NCI-H2107 (cell line): ENCODE data around the gene TRIM3.
"Not testable (repeated sequence)": the region's sequence is repeated elsewhere in the genome, so short reads cannot be mapped to it uniquely, and the experiment has no call there.

Experiments
- DNase-seq: peaks from one replicate; lab custom pipeline; 2025; lab: John Stamatoyannopoulos, UW

TRIM3 gene

DNA sequence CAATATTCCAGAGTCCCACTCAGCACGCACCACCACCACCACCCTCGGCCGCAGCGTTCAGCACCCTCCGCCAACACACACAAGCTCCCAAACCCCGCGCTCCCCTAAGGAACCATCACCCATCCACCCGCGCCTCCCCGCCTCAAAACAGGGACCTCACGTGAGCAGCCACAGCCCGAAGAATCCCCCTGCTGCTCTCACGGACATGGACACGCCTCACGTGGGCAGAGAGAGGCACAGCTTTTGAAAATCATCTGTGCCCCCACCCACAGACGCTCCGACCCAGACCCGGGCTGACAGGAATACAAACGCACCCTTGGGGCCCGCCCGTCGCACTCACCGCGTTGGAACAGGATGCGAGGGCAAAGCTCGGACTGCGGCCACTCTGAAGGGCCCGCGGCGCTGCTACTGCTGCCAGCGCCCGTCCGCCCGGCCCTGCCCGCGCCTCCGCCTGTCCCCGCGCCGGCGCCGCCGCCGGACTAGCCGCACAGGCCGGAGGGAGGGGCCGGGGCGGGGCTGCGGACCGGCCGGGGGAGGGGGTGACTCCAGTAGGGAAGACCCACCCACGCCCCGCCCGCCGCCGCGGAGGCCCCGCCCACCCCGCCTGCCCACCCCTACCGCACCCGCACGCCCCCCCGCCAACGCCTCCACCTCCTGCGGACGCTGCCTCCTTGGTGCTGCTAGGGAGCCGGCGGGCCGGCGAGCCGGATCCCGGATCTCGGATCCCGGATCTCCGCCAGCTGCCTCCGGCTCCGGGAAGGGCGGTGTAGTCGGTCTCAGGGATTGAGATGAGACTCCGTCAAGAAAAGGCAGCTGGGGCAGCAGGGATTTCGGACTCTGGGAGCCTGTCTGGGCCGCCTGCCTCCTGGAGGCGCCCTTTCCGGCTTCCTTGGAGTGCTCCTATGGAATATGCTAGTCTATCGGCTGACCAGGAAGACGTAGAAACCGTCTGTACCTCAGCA lies at the start of gene TRIM3:
TSS of gene TRIM3 (minus strand) at position 491 of the 962 bp plus-strand sequence. CDS start 8,246 bp downstream, outside the sequence.
- DNase-seq, result peak; percentile 68

DNA sequence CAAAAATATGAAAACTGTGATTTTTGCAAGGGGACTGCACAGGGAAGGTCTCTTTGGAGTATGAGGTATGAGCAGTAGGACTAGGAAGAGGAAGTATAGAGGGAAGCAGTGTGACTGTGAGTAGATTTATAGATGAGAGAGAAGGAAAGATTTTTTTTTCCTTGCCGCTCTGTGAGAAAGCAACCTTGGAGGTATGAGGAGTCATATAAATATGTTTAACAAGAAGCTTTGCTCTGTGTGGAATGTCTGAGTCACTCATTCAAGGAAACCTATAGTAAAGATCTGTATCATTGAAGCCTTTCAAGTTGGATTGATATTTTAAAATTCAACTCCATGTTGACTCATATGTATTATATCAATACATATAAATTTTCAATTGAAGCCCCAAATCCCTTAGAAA lies 49.5 kb upstream of the TRIM3 start:
- no peak for DNase-seq

DNA sequence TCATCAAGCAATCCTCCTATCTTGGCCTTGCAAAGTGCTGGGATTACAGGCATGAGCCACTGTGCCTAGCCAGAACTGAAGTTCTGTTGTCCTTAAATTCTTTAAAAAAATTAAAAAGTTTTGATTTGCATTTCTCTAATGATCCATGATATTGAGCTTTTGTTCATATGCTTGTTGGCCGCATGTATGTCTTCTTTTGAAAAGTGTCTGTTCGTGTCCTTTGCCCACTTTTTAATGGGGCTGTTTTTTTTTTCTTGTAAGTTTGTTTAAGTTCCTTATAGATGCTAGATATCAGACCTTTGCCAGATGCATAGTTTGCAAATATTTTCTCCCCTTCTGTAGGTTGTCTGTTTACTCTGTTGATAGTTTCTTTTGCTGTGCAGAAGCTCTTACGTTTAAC lies 48.2 kb upstream of the TRIM3 start:
- DNase-seq, result not testable (repeated sequence)

DNA sequence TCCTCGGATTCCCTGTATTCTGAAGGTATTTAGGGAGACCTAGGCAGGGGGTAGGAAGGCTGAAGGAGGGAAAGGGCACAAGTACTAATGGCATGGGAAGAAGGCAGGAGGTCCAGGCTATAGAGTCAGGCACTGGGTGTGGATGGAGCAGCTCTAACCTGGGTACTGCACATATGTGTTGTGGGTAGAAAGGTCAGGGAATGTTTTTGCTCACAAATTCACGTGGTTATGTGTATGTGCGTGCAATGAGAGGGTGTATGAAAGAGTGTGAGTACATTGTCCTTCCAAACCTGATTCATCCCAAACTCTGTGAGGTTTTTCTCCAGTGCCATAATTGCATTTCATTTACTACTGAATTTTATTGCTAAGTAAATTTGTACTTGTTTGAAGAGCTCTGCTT lies 46.5 kb upstream of the TRIM3 start:
- DNase-seq, result no peak

DNA sequence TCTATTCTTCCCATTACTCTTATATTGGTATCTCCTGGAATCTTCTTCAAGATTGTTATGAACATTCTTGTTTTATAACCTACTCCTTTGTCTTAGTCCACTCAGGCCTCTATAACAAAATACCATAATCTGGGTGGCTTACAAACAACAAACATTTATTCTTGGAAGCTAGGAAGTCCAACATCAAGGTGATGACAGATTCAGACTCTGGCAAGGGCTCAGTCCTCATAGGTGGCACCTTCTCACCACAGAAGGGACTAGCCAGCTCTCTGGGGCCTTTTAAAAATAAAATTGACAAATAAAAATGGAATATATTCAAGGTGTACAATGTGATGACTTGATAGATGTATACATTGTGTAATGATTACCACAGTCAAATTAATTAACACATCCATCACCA lies 43.1 kb upstream of the TRIM3 start:
- no peak for DNase-seq

DNA sequence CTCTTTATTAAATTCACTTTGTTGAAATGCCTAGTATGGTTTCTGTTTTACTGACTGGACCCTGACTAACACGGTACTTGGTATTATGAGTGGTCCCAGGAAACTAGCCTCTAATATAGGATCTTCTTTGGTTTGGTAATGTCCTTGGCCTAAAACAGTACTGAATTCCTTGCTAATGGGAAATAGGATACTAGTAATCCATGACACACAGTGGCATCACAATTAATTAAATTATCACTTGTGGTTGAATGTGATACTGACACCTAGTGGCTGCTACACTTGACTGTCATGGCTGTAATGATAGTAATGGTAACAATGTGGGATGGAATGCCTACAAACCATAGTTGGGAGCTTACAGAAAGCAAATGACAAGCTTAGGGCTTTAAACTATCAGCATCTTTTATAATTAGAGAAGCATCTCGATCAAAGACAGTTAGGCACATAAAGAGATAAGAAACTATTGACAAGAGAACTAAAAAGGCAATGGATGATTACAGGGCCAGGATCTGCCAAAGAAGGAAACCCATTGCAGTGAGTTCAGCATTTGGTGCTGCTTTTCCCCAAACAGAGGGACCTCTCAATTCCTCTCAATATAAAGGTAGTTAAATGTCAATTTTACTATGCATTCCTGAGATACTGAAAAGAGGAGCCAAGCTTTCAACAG lies 32.0 kb upstream of the TRIM3 start:
- DNase-seq, result no peak

DNA sequence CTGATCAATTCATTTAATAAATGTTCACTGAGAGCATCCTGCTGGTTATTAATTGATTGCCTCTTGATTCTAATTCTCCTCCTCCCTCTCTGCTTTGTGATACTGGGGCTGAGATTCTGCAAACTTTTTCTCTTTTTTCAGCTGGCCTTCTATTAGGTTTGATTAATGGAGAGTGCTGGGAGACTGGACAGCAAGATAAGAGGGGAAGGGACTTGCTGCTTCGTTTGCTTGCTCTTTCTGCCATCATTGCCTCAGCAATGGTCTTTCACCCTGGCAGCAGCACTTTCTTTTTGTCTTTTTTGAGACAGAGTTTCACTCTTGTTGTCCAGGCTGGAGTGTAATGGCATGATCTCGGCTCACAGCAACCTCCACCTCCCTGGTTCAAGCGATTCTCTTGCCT lies 30.4 kb upstream of the TRIM3 start:
- no peak for DNase-seq

DNA sequence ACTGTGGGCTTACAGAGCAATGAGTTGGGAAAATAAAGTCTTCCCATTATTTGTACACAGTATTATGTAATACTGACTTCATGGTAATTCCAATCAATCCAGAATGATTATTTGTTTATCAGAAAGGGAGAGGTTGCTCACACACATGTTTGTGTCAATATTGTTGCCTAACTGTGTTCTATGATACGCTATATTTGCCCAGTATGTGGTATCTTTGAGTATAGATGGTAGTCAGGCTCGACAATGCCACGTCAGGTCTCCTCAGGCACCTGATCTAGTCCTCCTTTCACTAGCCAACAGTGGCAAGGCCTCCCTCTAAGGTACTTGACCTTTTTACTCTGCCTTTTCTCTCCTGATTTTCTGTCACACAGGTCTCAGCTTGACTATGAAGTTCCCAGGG lies 28.6 kb upstream of the TRIM3 start:
- DNase-seq, result no peak

DNA sequence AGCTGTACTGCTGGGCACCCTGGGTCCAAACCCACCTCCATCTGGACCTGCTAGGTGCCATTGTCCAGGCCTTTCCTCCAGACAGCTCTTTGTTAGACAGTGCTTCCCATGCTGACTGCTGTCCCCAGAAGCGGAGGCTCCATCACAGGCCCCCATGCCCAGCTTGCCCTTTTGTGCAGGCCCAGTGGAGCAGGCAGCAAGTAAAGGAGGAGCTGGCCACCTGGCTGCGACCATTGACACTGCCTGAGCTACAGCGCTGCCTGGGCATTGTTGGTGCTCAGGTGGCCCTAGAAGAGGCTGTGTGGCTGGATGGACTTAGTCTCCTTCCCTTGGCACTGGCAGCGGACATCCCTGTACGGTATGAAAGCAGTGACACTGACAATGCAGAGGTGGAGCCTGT lies 24.8 kb upstream of the TRIM3 start:
- no peak for DNase-seq

DNA sequence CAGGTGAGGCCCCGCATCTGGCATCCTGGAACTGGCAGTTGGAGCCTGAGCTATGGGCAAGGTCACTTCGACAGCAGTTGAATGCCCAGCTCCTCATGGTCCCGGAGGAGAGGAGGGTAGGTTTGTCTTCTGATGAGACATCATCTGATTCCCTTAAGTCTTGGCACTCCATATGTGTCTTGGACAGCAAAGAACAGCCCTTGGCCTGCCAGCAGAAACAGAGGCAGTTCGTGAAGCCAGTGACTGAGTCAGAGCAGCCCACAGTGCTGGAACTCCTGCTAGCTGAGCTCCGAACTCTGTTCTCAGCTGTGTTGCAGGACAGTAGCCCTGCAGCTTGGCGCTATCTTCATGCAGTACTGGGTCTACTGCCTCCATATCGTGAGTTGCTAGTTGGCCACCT lies 24.4 kb upstream of the TRIM3 start:
- DNase-seq, result no peak

DNA sequence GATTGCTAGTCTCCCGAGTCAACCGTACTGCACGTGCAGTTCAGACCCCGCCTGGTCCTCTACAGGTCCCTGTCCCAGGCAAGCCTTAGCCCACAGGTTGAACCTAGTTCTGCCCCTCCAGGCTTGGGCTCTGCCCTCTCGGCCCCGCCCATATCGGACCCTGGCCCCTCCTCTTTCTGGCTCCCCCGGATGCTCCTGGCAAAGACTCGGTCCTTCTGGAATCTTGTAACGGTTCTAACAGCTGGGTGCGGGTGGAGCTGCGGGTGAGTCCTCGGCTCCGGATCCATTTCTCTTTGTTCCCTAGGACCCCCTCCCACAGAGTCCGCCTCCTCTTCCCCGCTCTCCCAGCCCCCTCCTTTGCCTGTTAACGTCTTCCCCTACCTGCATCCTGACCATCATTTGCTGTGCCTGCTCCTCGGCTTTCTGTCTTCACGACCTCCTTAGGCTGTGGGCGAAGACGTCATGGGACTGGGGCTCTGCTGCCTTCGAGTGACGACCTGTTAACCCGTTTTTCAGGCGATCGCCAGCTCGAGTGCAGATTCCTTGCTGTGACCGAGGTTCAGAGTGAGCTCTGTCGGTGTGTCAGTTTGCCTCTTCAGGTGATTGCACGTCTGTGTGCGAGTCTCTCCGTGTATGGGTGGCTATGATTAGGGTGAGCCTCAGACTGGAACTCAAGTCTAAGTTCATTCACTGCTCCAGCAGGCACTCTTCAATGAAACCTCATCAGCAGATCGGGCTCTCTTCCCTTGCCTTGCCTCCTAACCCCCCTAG lies 23.5 kb upstream of the TRIM3 start, which contains the start of gene DNHD1:
TSS of gene DNHD1 (plus strand) at position 212 of the 771 bp plus-strand sequence. CDS start 936 bp downstream, outside the sequence.
- no peak for DNase-seq

DNA sequence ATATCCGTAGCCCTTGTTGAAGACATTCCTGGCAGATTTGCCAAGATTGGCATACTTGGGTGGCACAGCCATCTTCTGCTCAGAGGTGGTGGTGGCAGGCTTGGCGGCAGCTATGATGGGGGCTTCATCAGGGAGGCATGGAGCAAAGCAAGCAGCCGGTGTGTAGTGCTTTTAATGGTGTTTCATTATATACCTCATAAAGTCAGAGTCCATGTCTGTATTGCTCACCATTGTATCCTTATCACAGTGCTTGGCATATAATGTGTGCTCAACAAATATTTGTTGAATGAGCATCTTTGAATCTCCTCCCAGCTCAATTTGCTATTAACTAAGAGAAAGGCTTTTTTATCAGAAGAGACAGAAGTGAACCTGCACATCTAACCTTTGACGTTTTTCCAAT lies 15.6 kb upstream of the TRIM3 start:
- no peak for DNase-seq

DNA sequence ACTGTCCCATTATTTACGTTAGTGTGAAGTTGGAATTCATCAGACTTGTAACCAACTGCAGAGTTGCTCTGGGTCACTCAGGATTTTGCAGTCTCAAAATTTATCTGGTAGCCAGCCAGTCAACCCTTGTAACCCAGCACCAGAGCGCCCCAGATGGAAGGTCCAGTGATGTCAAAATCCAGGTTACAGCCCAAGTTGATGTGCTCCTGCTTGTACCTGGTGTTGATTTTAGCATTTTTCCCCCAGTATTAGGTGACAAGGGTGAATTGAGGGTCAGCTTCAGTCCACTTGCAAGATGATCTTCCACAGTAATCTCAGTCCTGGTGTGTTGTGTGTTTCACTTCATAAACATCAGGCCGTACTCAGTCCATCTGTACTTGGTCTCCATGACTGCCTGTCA lies 15.1 kb upstream of the TRIM3 start:
- no peak for DNase-seq

DNA sequence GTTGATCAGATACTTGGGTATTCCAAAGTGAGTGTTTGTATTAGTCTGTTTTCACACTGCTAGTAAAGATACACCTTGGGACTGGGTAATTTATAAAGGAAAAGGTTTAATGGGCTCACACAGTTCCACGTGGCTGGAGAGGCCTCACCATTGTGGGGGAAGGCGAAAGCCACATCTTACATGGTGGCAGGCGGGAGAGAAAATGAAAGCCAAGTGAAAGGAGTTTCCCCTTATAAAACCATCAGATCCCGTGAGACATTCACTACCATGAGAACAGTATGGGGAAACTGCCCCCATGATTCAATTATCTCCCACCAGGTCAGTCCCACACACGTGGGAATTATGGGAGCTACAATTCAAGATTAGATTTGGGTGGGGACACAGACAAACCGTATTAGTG lies 14.6 kb upstream of the TRIM3 start:
- DNase-seq, result no peak

DNA sequence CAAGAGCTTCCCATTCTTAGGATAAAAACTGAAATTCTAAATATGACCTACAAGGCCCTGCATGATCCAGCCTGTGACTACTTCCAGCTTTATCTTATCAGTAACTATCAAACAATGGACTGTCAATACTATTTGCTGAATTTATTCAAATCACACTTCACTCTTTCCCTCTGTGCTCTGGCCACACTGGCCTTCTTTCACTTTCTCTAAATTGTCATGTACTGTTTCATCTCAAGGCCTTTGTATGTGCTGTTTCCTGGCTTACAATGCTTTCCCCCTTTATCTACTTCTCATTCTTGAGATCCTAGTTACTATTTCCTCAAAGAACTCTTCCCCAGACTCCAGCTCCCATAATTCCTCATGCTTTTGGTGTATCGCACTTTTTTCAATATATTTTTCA lies 13.2 kb upstream of the TRIM3 start:
- DNase-seq, result no peak

DNA sequence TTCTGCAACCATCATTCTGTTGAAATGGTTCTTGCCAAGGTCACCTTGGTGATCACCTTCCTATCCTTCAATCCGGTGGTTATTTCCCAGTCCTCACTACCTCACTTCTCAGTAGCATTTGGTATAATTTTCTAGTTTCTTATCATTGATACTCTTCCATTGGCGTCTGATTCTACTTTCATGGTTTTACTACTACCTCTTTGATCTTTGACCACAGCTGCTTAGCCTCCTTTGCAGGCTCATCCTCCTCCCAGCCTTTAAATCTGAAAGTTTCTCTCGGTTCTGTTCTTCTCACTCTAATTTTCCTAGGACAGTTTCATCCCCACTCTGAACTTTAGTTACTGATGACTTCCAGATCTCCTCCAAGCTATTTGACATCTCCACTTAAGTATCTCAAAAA lies 12.5 kb upstream of the TRIM3 start:
- DNase-seq, result no peak

DNA sequence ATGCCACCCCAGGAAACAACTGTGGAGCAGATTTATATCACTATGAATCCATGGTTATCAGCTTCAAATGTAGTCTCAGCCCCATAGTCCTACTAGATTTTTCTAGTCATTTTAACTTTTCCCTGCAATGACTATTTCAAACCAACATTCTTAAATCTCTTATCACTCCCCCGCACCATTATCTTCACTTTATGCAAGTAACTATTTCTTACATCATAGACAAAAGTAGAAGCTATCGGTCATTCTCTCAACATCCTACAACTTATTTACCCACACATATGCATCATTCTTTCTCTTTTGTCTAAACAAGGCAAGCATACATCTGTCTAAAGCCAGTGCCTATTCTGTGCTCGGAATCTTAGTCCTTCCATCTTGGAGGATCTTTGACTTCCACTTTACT lies 11.9 kb upstream of the TRIM3 start:
- no peak for DNase-seq

DNA sequence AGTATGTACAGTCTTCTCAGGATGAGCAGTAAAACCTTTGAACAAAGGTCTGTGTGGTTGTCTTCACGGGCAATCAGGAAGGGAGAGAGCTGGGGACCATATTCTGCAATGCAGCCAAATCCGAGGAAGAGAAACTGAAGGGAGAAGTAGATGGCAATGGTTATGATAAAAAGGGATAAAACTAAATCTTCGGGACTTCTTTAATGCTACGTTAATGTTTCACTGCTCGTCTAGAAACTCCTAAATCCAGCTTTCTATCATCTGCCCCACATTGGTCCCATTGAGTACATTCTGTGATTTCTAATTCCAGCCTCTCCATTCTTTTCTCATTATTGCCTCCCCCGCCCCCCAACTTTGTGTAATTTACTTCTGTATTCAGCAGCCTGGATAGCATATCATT lies 9.3 kb upstream of the TRIM3 start:
- no peak for DNase-seq

DNA sequence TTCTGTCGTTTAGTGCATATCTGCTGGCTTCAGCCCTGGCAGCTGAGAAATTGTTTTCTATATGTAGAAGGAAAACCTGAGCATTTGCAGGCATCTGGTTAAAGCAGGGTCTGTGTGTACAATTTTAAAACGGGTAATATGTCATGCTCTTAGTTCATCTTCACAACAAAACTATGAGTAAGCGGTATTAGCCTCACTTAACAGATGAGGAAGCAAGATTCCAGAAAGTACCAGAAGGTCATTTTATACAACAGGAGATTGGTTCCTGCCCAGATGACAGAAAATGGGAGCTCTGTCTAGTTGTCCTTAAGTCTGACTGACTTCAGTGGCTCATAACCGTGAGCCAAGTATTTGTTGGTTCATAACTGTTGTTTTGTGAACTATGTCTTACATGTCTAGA lies 8.7 kb upstream of the TRIM3 start:
- DNase-seq, result no peak

DNA sequence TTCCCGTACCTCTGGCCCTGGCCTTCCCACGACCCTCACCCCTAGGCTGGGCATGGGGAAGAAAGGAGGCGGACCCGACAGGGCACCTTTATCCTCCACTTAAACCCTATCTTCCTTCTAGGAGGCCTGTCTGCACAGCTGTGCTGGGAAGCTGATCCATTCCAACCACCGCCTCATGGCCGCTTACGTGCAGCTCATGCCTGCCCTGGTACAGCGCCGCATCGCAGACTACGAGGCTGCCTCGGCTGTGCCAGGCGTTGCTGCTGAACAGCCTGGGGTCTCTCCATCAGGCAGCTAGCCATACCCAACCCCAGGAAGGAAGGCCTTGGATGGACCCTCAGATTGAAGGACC lies 8.2 kb upstream of the TRIM3 start:
- no peak for DNase-seq

DNA sequence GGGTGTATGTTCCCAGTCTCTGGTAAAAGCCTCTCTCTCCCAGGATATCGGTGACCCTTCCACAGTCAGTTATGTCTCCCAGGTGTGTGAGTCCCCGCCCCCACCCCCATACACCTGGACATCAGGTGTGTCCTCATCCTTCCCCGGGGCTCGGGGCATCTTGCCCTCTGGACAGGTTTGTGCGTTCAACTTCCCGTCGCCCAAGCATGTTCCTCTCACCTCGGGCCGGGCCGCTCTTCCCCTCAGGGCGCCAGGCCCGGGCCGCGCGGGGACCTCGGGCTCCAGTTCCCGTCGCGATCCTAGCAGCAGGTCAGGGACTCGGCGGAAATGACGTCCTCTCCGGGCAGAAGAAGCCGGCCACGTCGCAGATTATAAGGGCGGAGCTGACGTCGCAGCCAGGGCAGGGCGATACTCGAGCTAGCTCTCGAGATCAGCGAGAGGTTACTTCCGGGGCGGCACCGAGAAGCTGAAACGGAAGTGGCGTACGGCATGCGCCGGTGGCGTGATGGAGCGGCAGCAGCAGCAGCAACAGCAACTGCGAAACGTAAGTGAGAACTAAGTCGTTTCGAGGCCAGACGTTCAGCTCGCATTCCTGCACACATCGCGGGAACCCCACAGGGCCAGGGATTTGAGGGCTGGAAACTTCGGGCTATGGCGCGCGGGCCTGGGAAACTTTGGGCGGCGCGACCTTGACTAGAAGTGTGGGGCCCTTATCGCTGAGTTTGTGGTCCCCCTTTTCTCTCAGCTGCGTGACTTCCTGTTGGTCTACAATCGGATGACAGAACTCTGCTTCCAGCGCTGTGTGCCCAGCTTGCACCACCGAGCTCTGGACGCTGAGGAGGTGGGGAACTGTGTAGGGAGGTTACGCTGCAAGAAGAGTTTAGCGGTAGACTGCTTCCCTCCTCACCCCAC lies 7.5 kb upstream of the TRIM3 start, which contains the start of the genes ARFIP2 and TIMM10B:
TSS of gene ARFIP2 (minus strand) at position 320 of the 912 bp plus-strand sequence. CDS start 910 bp downstream, outside the sequence.
TSS of gene TIMM10B (plus strand) at position 490 of the 912 bp plus-strand sequence. CDS start at position 506, 16 bp downstream.
- peak; percentile 94 for DNase-seq
